ENCODE measurements around the gene EXOSC5.
"Not testable (repeated sequence)": the region's sequence is repeated elsewhere in the genome, so short reads cannot be mapped to it uniquely, and the experiment has no call there.

The EXOSC5 gene

DNA sequence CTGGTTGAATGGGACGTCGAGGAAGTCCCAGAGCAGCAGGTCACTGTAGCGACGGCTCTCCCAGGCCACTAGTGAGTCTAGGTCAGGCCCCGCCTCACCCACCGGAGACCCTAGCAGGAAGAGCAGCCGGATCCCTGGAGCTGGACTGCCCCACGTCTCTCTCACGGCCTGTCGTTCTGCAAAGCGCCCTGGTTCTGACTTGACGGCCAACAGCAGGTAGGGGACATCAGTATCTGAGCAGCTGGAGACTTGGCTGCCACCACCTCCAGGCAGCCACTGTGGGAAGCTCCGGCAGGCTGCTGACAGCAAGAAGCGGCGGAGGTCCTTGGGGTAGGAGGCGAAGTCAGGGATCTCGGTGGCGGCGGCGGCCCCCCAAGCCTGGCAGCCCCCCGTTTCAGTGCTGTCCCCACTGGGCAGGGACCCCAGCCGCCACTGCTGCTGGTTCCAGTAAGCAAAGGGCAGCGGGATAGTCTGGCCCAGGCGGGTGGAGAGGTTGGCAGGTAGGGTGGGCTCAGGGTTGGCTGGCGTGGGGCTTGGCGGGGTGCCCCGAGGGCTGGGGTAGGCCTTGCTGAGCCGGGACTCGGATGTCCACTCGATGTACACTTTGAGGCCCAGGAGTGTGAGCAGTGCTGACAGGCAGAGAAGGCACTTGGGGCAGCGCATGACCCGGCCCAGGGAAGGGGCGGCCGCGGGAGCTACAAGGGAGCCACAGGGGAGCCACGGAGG, 29.1 kb upstream of the EXOSC5 start:
- no peak for DNase-seq

- no peak for DNase-seq
Measured at GRCh38 chr19:41425174-41426115, 28.3 kb upstream of the EXOSC5 start.

DNA sequence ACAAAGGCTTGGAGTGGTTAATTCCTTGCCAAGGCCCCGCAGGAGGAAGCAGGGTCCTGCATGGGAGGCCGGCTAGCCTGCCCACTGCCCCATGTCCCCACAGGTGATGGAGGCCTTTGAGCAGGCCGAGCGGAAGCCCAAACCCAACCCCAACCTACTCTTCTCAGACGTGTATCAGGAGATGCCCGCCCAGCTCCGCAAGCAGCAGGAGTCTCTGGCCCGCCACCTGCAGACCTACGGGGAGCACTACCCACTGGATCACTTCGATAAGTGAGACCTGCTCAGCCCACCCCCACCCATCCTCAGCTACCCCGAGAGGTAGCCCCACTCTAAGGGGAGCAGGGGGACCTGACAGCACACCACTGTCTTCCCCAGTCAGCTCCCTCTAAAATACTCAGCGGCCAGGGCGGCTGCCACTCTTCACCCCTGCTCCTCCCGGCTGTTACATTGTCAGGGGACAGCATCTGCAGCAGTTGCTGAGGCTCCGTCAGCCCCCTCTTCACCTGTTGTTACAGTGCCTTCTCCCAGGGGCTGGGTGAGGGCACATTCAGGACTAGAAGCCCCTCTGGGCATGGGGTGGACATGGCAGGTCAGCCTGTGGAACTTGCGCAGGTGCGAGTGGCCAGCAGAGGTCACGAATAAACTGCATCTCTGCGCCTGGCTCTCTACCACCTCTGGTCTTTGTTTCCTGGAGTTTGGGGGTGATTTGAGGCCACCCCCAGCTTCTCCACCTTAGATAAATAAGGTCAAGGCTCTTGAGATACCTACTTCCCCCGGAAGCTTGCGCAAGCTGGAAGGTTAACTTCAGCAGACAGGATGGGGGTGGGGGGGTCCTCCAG, 27.4 kb upstream of the EXOSC5 start:
- no peak for DNase-seq

GRCh38 chr19:41422955-41423354, 25.8 kb upstream of the EXOSC5 start:
- no peak for DNase-seq

GRCh38 chr19:41422456-41422855, 25.3 kb upstream of the EXOSC5 start:
- no peak for DNase-seq

DNA sequence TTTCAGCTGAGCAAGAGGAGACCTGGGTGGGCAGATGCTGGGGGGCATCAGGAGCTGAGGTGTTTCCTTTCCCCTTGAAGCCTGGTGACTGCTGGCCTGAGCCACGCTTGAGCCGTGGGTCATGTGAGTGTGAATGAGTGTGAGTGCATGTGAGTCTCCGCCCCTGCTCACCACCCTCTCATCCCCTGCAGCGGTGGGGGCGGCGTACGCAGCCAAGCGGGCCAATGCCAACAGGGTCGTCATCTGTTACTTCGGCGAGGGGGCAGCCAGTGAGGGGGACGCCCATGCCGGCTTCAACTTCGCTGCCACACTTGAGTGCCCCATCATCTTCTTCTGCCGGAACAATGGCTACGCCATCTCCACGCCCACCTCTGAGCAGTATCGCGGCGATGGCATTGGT, 24.8 kb upstream of the EXOSC5 start:
- DNase-seq = no peak

- DNase-seq = no peak
Measured at GRCh38 chr19:41421314-41421713, 24.2 kb upstream of the EXOSC5 start.

DNA sequence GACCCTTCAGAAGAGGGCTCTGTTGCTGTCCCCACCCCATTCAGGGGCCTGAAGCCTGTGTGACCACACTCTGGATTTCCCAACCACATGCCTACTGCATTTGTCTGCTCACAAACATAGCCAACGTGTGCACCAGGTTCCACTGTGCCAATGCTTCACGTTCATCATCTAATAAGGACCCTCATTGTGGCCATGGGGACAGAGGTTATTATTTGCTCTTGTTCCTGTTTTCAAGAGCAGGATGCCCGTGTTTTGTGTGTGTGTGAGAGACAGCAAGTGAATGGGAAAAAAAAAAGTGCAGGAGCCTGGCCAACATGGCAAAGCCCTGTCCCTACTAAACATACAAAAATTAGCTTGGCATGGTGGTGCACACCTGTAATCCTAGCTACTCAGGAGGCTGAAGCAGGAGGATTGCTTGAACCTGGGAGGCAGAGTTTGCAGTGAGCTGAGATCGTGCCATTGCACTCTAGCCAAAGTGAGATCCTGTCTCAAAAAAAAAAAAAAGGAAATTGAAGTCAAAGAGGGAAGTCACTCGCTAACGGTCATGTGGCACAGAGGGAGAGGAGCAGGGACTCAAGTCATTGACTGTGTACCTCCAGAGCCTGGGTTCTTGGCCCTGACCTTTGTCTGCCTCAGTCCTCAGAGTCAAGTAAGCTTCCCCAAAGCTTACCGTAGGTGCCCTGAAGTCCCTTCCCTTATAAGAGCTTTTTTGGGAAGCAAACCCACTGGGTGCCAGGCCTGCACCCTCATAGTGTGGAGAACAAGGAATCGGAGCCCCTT, 23.1 kb upstream of the EXOSC5 start:
- DNase-seq = no peak

DNA sequence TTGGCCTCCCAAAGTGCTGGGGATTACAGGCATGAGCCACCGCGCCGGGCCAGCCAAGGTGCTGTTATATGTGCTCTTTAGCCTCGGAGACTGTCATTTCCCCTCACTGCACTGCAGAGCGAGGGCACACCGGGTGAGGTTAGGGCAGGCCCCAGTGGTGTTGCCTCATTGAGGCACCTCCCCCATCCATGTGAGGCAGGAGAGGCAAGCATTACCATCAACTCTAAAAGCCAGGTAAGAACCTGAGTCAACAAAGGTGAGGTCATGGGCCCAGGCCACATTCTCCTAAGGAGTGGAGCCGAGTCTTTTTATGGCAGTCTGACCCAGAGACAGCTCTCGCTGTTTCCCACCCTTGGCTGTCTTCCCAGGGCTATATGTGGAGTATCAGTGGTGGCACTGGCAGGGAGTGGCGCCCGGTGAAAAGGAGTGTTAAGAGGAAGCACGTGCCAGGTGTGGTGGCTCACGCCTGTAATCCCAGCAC, 19.1 kb upstream of the EXOSC5 start:
- DNase-seq = no peak

DNA sequence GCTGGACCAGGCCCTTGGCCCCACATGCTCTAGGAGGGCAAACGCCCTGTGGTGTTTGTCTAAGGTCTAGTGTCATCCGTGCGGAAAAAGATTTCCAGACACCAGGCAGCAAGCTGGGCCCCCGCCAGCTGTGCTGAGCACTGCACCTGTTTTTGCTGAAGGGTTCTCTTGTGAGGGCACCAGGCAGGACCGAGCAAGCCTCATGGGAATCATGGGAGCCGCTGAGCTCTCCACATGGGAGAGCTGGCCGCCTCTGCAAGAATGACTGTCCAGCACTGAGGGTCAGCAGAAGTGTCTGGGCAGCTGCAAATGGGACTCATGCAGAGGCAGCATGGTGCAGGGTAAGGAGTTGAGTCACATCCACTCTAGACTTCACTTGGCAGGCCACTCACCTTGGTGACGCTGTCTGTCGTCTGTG, 18.0 kb upstream of the EXOSC5 start:
- no peak for DNase-seq

DNA sequence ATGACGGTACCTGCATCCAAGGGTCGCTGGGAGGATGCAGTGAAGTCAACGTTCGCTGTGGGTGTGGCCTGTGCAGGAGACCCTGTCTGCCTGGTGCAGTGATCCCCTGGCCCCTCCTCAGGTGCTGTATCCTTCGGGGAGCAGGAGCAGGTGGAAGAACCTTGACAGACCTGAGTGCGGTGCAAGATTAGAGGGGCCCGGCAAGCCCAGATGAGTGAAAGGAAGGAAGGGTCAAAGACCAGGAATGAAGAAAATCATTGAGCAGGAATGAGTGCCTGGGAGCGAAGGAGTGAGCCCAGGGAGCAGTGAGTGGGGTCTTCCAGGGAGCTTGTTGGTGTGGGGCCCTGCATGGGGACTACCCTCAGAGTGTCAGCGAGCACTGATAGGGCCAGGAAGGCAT, 17.3 kb upstream of the EXOSC5 start:
- no peak for DNase-seq

DNA sequence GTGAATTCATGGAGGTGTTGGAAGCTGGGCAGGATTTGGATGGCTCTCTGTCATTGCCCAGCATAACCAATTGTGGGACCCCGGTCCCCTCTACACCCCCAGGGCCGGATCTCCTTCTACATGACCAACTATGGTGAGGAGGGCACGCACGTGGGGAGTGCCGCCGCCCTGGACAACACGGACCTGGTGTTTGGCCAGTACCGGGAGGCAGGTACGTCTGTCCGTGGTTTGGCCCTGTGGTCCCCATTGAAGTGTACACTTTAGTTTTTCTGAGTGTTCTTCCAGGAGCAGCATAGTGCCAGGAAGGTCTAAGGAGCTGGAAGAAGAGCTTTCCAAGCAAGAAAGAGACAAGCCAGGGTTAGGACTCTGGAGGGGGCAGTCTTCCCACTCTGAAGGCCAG, 16.8 kb upstream of the EXOSC5 start:
- no peak for DNase-seq

- DNase-seq = no peak
Measured at GRCh38 chr19:41412953-41413352, 15.8 kb upstream of the EXOSC5 start.

DNA sequence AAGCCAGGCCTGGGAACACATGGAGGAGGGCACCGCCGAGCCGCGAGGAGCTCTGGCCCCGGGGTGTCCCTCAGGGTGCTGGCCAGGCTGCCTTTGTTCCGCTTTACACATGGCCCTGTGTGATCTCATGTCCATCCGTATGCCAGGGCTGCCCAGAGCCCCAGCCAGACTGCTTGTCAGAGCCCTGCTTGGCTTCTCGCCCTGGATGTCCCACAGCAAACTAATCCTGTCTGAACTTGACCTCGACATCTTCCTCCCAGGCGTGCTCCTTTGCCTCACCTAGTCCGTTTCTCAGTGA, 14.8 kb upstream of the EXOSC5 start:
- DNase-seq = no peak

GRCh38 chr19:41411100-41411967, 14.2 kb upstream of the EXOSC5 start:
- no peak for DNase-seq

DNA sequence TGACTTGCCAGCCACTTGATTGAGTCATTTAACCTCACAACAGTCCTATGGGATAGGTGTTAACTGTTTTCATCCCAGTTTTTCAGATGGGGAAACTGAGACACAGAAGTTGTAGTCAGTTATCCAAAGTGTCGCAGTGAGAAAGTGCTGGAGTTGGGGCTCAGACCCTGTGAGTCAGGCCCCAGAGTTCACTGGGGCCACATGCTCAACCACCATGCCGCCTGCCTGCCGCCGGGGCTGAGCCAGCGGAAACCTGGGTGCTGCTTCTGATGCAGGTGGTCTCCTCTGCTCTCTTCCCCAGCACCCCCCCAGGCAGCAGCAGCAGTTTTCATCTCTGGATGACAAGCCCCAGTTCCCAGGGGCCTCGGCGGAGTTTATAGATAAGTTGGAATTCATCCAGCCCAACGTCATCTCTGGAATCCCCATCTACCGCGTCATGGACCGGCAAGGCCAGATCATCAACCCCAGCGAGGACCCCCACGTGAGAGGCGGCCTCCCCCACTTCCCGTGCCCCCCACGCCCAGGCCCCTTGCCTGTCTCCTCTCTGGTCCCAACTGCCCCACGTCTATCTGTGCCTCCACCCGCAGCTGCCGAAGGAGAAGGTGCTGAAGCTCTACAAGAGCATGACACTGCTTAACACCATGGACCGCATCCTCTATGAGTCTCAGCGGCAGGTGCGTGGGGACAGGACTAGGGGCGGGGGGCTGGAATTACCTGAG, 13.3 kb upstream of the EXOSC5 start:
- DNase-seq = no peak

DNA sequence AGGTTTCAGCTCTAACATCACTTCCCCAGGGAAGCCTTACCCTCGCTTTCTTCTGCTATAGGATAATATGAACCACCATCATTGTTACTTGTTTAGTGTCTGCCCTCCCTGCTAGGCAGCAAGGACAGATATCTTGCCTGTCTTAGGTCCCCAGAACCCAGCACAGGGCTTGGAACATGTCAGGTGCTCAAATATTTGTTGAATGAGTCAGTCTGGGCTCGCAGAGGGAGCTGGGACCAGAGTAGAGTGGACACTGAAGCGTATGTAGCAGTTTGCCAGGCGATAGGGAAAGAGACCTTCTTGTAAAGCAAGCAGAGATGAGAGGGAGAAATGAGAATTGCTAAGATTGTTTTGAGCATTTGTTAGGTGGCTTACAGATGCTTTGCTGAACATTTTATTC, 12.1 kb upstream of the EXOSC5 start:
- no peak for DNase-seq

GRCh38 chr19:41408846-41409245, 11.7 kb upstream of the EXOSC5 start:
- DNase-seq = not testable (repeated sequence)

- DNase-seq = no peak
Measured at GRCh38 chr19:41408256-41408655, 11.1 kb upstream of the EXOSC5 start.

DNA sequence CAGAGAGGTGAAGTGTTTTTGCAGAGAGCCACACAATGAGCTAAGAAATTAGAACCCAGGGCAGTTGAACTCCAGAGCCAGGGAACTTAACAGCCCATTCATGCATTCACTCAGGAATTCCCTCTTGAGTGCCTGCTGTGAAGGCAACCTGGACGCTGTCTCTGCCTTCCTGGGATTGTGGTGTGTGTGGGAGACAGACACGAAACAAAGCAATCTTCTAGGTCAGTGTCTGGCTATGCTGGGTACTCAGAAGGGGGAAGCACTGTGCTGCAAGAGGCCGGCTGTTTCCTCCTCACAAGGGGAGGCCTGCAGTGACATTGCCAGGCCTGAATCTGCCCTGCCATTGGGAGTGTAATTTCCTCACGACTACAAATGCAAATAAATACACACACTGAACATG, 10.1 kb upstream of the EXOSC5 start:
- DNase-seq = no peak

DNA sequence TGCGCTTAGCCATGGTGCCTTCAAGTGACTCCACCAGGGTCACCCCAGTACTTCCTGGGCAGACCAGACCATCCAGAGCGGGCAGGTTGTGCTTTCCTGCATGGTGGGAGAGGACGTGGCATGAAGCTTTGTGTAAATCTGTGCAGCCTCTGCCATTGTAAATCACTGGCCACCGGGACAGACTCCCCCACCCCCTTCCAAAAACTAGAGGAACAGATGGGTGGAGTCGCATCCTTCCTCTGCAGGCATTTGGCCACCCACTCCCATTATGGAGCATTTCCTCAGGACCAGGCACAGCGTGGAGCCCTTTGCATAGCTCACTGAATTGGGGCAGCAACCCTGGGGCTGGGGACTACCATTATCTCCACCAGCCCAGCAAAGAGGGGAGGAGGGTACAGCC, 8.6 kb upstream of the EXOSC5 start:
- DNase-seq = no peak
